ENCODE measurements around the gene CSAG1. TPM values are rescaled to one million over a fixed set of nuclear protein-coding genes. Genes with fewer than 3 reads are reported as not detected.
"Not testable (repeated sequence)": the region's sequence is repeated elsewhere in the genome, so short reads cannot be mapped to it uniquely, and the experiment has no call there.

The CSAG1 gene
- total RNA-seq, 4 donors from 2014 or later, result not detected

DNA sequence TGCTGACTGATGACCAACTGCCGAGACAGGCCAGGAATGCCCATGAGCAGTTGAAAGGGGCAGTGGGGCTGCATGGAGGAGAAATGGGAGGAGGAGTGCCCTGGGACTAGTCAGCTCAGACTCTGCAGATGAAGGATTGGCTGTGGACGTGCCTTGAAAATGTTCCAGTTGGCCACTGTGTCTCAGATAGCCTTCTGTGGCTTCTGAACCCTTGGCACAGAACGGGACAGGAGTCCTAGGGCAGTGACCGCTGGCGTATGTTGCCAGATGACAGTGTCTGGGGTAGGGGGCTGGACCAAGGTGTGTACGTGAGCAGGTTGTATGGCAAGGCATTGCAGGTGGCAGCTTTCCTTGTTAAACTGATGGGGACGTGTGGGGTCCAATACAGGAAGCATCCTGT, 27.0 kb downstream of the CSAG1 start:
- not testable (repeated sequence) for H3K27ac ChIP-seq; H3K4me3 ChIP-seq; DNase-seq (ENCODE audit: low spot score in 2 of 2); H3K4me1 ChIP-seq; H3K27me3 ChIP-seq; H3K36me3 ChIP-seq; H3K9me3 ChIP-seq
- WGBS, 2 donors, result 86% methylated on average over 4 of the region's 7 CpGs; no CpG with 5 or more reads in 1 of the 2 donors

DNA sequence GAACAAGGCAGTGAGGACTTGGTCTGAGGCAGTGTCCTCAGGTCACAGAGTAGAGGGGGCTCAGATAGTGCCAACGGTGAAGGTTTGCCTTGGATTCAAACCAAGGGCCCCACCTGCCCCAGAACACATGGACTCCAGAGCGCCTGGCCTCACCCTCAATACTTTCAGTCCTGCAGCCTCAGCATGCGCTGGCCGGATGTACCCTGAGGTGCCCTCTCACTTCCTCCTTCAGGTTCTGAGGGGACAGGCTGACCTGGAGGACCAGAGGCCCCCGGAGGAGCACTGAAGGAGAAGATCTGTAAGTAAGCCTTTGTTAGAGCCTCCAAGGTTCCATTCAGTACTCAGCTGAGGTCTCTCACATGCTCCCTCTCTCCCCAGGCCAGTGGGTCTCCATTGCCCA, 33.1 kb downstream of the CSAG1 start:
- H3K4me1 ChIP-seq; H3K9me3 ChIP-seq; H3K27ac ChIP-seq; H3K4me3 ChIP-seq; H3K27me3 ChIP-seq; DNase-seq (ENCODE audit: low spot score in 2 of 2); H3K36me3 ChIP-seq: not testable (repeated sequence)
- WGBS, 2 donors, result 90 to 100% methylated on average over 2 to 4 of the region's 5 CpGs

- H3K27me3 ChIP-seq; H3K9me3 ChIP-seq; H3K27ac ChIP-seq; DNase-seq (ENCODE audit: low spot score in 2 of 2); H3K4me1 ChIP-seq; H3K4me3 ChIP-seq; H3K36me3 ChIP-seq: not testable (repeated sequence)
- WGBS, 2 donors, result no CpG with 5 or more reads among the region's 34 CpGs
Measured at GRCh38 chrX:152697952-152698931, 35.3 kb downstream of the CSAG1 start, which contains the start of gene MAGEA3. Gene MAGEA3, plus strand, starts transcription at chrX:152698794. Its CDS starts 2,039 bp downstream, at chrX:152700833.

GRCh38 chrX:152681012-152681411, 52.5 kb downstream of the CSAG1 start:
- H3K27me3 ChIP-seq; H3K4me3 ChIP-seq; H3K36me3 ChIP-seq; DNase-seq (ENCODE audit: low spot score in 2 of 2); H3K4me1 ChIP-seq; H3K27ac ChIP-seq; H3K9me3 ChIP-seq: not testable (repeated sequence)
- no CpG with 5 or more reads among the region's 3 CpGs for WGBS, 2 donors

Other genes starting within 250 kb of the CSAG1 start
- 1 to 10 TPM in 2 of 4 donors, under 1 TPM in 2; 0.90 to 2.3 (median 1.4) TPM for gene GABRQ, start 95.8 kb downstream of the CSAG1 start, total RNA-seq
- gene MAGEA3, start 34.9 kb downstream of the CSAG1 start, total RNA-seq, result not detected
- not detected for gene CSAG2, start 24.4 kb downstream of the CSAG1 start, total RNA-seq
- gene MAGEA2B, start 19.1 kb downstream of the CSAG1 start, total RNA-seq, result not detected
- not detected for gene MAGEA12, start within 50 bp of the CSAG1 start, total RNA-seq
- gene MAGEA2, start 20.1 kb upstream of the CSAG1 start, total RNA-seq, result not detected
- gene CSAG3, start 25.5 kb upstream of the CSAG1 start, total RNA-seq, result not detected
- gene MAGEA6, start 36.0 kb upstream of the CSAG1 start, total RNA-seq, result not detected
- 10 to 100 TPM; 21.6 to 43.7 (median 28.3) TPM for gene CETN2, start 97.0 kb upstream of the CSAG1 start, total RNA-seq
- 10 to 100 TPM in 3 of 4 donors, 1 to 10 TPM in 1; 8.0 to 16.8 (median 12.5) TPM for gene NSDHL, start 97.3 kb upstream of the CSAG1 start, total RNA-seq
- gene ZNF185, start 164.3 kb upstream of the CSAG1 start, total RNA-seq, result 10 to 100 TPM; 17.1 to 55.1 (median 28.6) TPM